Loucy (cell line): ENCODE data around the gene KDM4F.
A peak's percentile ranks its signal among the peaks of the same experiment; 100 is the strongest.

ENCODE experiments used
- H2AFZ ChIP-seq: fragments of 200-600 bp; sonication (generic); 2 replicates; pipeline ENCODE4 v1.6.0; 2016; ENCODE audit warnings: antibody characterized with exemption, mild to moderate bottlenecking, low read length, moderate library complexity
- H3F3A ChIP-seq: fragments of 200-600 bp; 2 replicates; pipeline ENCODE4 v1.6.0; 2016; ENCODE audit warnings: antibody characterized with exemption, low read depth, mild to moderate bottlenecking
- H3K27me3 ChIP-seq: fragments of 200-600 bp; sonication (generic); 2 replicates; pipeline ENCODE4 v1.6.1; 2014; ENCODE audit warnings: low read length, mild to moderate bottlenecking; ENCODE audit not compliant: insufficient read depth, poor library complexity, severe bottlenecking
- H3K36me3 ChIP-seq: fragments of 200-600 bp; sonication (generic); 2 replicates; pipeline ENCODE4 v1.6.1; 2016; ENCODE audit warnings: low read length; ENCODE audit not compliant: insufficient read depth
- H3K4me1 ChIP-seq: fragments of 200-600 bp; sonication (generic); 2 replicates; pipeline ENCODE4 v1.5.1; 2014; ENCODE audit warnings: low read length, mild to moderate bottlenecking; ENCODE audit not compliant: insufficient read depth, poor library complexity, severe bottlenecking
- H3K4me2 ChIP-seq: fragments of 200-600 bp; sonication (generic); 2 replicates; pipeline ENCODE4 v1.6.0; 2014; ENCODE audit warnings: antibody characterized with exemption, low read length, low read depth, mild to moderate bottlenecking; ENCODE audit not compliant: poor library complexity, severe bottlenecking
- H3K4me3 ChIP-seq: fragments of 200-600 bp; sonication (generic); 2 replicates; pipeline ENCODE4 v1.5.1; 2014; ENCODE audit warnings: low read length, mild to moderate bottlenecking, mixed read lengths; ENCODE audit not compliant: poor library complexity, severe bottlenecking
- H3K79me2 ChIP-seq: fragments of 200-600 bp; sonication (generic); 2 replicates; pipeline ENCODE4 v1.6.1; 2014; ENCODE audit warnings: low read length; ENCODE audit not compliant: insufficient read depth
- H3K9ac ChIP-seq: fragments of 200-600 bp; sonication (generic); 2 replicates; pipeline ENCODE4 v1.6.0; 2014; ENCODE audit warnings: mild to moderate bottlenecking, low read depth, low read length, moderate library complexity; ENCODE audit not compliant: poor library complexity, severe bottlenecking
- H3K9me2 ChIP-seq: fragments of 200-600 bp; sonication (generic); replicated peaks from 2 replicates; pipeline ENCODE4 v1.6.1; 2016; ENCODE audit warnings: low read depth, low read length, mixed read lengths
- H3K9me3 ChIP-seq: fragments of 200-600 bp; sonication (generic); 2 replicates; pipeline ENCODE4 v1.6.1; 2014; ENCODE audit warnings: mild to moderate bottlenecking, antibody characterized with exemption, low read length, low read depth; ENCODE audit not compliant: insufficient read depth
- H4K20me1 ChIP-seq: fragments of 200-600 bp; sonication (generic); 2 replicates; pipeline ENCODE4 v1.6.0; 2014; ENCODE audit warnings: antibody characterized with exemption, low read length, mild to moderate bottlenecking; ENCODE audit not compliant: insufficient read depth, poor library complexity, severe bottlenecking
- EZH2phosphoT487 ChIP-seq: fragments of 200-600 bp; IDR thresholded peaks from 2 replicates; pipeline ENCODE4 v1.6.1; 2018; ENCODE audit warnings: antibody characterized with exemption, mild to moderate bottlenecking, moderate library complexity, borderline replicate concordance
- TF ChIP-seq, protein P1 (sequence below): fragments of 200-600 bp; sonication (generic); conservative IDR thresholded peaks from 2 replicates; pipeline ENCODE4 v1.5.1; 2014; ENCODE audit warnings: mild to moderate bottlenecking, antibody characterized with exemption, low read length

KDM4F gene

DNA sequence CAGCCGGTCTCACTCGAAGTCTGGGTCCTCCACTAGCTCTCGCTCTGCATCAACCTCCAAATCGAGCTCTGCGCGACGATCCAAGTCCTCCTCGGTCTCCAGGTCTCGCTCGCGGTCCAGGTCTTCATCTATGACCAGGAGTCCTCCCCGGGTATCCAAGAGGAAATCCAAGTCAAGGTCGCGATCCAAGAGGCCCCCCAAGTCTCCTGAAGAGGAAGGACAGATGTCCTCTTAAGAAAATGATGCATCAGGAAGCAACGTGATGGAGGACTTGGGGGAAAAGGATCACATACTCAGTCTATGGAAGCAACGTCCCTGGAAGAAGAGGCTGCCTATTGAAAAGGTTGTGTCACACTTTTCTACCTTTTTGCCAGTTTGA lies 18.6 kb downstream of the KDM4F start:
- peak overlapping the region; percentile 76 for H3K4me2 ChIP-seq
- TF ChIP-seq, protein P1, sequence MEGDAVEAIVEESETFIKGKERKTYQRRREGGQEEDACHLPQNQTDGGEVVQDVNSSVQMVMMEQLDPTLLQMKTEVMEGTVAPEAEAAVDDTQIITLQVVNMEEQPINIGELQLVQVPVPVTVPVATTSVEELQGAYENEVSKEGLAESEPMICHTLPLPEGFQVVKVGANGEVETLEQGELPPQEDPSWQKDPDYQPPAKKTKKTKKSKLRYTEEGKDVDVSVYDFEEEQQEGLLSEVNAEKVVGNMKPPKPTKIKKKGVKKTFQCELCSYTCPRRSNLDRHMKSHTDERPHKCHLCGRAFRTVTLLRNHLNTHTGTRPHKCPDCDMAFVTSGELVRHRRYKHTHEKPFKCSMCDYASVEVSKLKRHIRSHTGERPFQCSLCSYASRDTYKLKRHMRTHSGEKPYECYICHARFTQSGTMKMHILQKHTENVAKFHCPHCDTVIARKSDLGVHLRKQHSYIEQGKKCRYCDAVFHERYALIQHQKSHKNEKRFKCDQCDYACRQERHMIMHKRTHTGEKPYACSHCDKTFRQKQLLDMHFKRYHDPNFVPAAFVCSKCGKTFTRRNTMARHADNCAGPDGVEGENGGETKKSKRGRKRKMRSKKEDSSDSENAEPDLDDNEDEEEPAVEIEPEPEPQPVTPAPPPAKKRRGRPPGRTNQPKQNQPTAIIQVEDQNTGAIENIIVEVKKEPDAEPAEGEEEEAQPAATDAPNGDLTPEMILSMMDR, result no peak
- TF ChIP-seq EZH2phosphoT487, result no peak

DNA sequence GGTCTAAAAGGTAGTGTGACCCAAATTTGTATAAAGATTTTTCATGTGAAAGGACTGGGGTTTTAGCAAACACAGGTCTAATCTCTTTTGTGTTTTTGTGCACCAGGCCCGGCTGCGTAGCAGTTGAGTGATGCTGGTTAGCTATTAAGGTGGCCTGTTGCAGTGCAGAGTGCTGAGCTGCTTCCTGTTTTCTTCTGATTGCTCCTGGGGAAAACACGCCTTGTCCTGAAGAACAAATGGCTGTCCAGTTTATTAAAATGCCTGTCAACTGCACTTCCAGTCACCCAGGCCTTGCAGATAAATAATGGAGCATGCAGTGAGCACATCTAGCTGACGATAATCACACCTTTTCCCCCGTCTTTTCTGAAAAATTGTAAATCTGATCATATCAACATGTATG lies 19.3 kb downstream of the KDM4F start:
- peak overlapping the region; percentile 91 for H3K9ac ChIP-seq
- no peaks in the 10 kb centered on the region for H3F3A ChIP-seq
- no peak for TF ChIP-seq EZH2phosphoT487
- TF ChIP-seq, protein P1, result no peak
- no peaks in the 10 kb centered on the region for H3K36me3 ChIP-seq
- H3K4me1 ChIP-seq, result peaks cover 29% of the 10 kb centered on the region
- H3K9me2 ChIP-seq, result no peaks in the 10 kb centered on the region
- H3K9me3 ChIP-seq, result no peaks in the 10 kb centered on the region
- peaks cover 15% of the 10 kb centered on the region for H4K20me1 ChIP-seq
- peaks cover 47% of the 10 kb centered on the region for H3K79me2 ChIP-seq
- H3K27me3 ChIP-seq, result no peaks in the 10 kb centered on the region
- peak overlapping the region; percentile 86; the same call in 1 of the 2 replicates for H2AFZ ChIP-seq
- peak overlapping the region; percentile 76 for H3K4me2 ChIP-seq
- peak overlapping the region; percentile 95 for H3K4me3 ChIP-seq

More for the DNA sequence above, 18.6 kb downstream of the KDM4F start:
- no peaks in the 10 kb centered on the region for H3K9me2 ChIP-seq
- peaks cover 47% of the 10 kb centered on the region for H3K79me2 ChIP-seq
- peak overlapping the region; percentile 91 for H3K9ac ChIP-seq
- peaks cover 29% of the 10 kb centered on the region for H3K4me1 ChIP-seq
- H4K20me1 ChIP-seq, result peaks cover 15% of the 10 kb centered on the region
- H3K36me3 ChIP-seq, result no peaks in the 10 kb centered on the region
- H3K4me3 ChIP-seq, result peak overlapping the region; percentile 95
- no peaks in the 10 kb centered on the region for H3K9me3 ChIP-seq
- H2AFZ ChIP-seq, result peak overlapping the region; percentile 86
- H3K27me3 ChIP-seq, result no peaks in the 10 kb centered on the region
- H3F3A ChIP-seq, result no peaks in the 10 kb centered on the region

- Histone ChIP-seq H3K4me1 (peaks cover 29% of the 10 kb centered on the region), H3F3A (no peaks in the 10 kb centered on the region), H3K79me2 (peaks cover 47% of the 10 kb centered on the region), H2AFZ (no peak overlapping the region), H3K36me3 (no peaks in the 10 kb centered on the region), H3K9me2 (no peaks in the 10 kb centered on the region), H3K9me3 (no peaks in the 10 kb centered on the region), H3K27me3 (no peaks in the 10 kb centered on the region), H3K4me2 (peak overlapping the region; percentile 76), H3K9ac (no peak overlapping the region), H4K20me1 (peaks cover 15% of the 10 kb centered on the region), H3K4me3 (peak overlapping the region; percentile 46)
- no peak for TF ChIP-seq EZH2phosphoT487
- TF ChIP-seq, protein P1, result no peak
Measured at GRCh38 chr11:95070471-95070870, 21.2 kb downstream of the KDM4F start.
